OCI-LY1 (cell line): ENCODE data around the gene TTC19.

Experiments
- EZH2 ChIP-seq: fragments of 200-600 bp; sonication (generic), shearing (Covaris generic); IDR thresholded peaks from 2 replicates; pipeline ENCODE4 v1.8.0; 2017; ENCODE audit warnings: borderline replicate concordance, mixed run types, mild to moderate bottlenecking, antibody characterized with exemption, low read length, moderate library complexity, mixed read lengths
- TF ChIP-seq, protein P1 (sequence below): fragments of 200-600 bp; sonication (generic), shearing (Covaris generic); IDR thresholded peaks from 2 replicates; pipeline ENCODE4 v1.5.1; 2017; ENCODE audit warnings: mild to moderate bottlenecking, antibody characterized with exemption, low read length, moderate library complexity, mixed read lengths

DNA sequence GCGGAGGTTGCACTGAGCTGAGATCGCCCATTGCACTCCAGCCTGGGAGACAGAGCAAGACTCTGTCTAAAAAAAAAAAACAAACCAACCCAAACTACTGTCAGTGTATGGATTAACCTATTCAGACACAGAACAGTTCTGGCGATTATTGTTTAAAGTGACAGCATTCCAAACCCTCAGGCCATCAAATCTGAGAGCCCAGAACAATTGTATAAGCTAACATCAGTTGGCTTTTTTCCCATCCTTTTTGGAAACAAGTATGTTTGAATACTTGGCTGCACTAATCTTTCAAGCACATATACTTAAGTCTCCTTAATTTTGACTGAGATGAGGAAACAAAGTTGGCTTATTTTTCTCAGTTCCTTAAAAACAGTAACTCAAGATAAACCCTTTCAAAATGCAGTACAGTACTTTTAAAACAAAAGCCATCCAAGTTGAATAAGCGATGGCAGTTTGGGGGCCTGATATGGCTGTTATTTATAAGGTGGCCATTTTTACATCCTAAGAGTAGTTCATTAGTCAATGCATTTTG is 1.5 kb upstream of the TTC19 start:
- no peak for TF ChIP-seq EZH2
- TF ChIP-seq, protein P1, sequence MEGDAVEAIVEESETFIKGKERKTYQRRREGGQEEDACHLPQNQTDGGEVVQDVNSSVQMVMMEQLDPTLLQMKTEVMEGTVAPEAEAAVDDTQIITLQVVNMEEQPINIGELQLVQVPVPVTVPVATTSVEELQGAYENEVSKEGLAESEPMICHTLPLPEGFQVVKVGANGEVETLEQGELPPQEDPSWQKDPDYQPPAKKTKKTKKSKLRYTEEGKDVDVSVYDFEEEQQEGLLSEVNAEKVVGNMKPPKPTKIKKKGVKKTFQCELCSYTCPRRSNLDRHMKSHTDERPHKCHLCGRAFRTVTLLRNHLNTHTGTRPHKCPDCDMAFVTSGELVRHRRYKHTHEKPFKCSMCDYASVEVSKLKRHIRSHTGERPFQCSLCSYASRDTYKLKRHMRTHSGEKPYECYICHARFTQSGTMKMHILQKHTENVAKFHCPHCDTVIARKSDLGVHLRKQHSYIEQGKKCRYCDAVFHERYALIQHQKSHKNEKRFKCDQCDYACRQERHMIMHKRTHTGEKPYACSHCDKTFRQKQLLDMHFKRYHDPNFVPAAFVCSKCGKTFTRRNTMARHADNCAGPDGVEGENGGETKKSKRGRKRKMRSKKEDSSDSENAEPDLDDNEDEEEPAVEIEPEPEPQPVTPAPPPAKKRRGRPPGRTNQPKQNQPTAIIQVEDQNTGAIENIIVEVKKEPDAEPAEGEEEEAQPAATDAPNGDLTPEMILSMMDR, result no peak
